H54 (cell line): ENCODE data around the gene HDAC11.

Experiments
- DNase-seq: peaks from one replicate; pipeline ENCODE4 v3.0.0; 2011; ENCODE audit warnings: low spot score, mixed read lengths; ENCODE audit not compliant: insufficient read length
- FAIRE-seq: peaks from 3 replicates; lab custom pipeline; 2011; peaks lifted over from hg19 to GRCh38; lab: Jason Lieb, UNC
- POLR2A ChIP-seq: IDR thresholded peaks from 2 replicates; pipeline ENCODE4 v1.6.1; 2011; ENCODE audit warnings: low read depth, mild to moderate bottlenecking, low read length

HDAC11 gene

DNA sequence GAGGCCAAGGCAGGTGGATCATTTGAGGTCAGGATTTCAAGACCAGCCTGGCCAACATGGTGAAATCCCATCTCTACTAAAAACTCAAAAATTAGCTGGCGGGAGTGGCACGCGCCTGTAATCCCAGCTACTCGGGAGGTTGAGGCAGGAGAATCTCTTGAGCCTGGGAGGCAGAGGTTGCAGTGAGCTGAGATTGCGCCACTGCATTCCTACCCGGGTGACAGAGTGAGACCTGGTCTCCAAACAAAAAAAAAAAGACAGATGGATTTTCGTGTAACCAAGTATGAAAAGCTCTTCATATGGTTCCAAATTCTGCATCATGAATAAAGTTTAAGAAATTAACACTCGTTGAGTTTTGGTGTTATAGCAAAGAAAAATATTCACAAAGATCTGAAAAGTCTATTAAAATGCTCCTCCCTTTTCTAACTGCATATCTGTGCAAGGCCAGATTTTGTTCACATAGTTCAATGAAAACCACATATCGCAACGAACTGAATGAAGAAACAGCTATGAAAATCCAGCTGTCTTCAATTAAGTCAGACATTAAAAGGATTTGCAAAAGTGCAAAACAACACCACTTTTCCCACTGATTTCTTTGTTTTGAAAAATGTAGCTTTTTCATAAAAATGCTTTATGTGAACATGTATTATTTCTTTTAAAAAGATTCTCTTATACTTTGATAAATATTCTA, 45.0 kb downstream of the HDAC11 start:
- FAIRE-seq (no peak), DNase-seq (no peak)
- TF ChIP-seq POLR2A: no peak

GRCh38 chr3:13525827-13526625, 45.9 kb downstream of the HDAC11 start:
- DNase-seq: no peak
- TF ChIP-seq POLR2A: no peak
- no peak for FAIRE-seq

DNA sequence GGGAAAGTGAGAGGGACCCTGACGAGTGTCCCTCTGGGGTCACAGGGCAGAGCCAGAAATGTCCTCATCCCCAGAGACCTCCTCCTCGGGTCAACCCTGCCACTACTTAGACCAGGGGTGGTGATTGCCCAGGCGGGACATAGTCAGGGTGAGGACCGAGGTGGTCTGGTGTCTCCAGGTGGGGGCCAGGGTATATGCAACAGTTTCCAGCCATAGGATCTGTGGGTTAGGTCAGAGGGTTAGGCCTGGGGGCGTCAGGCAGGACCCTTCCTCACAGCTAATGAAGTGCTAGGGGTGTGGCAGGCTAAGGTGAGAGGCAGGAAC, 46.5 kb downstream of the HDAC11 start:
- no peak for TF ChIP-seq POLR2A
- FAIRE-seq (no peak), DNase-seq (no peak)

DNA sequence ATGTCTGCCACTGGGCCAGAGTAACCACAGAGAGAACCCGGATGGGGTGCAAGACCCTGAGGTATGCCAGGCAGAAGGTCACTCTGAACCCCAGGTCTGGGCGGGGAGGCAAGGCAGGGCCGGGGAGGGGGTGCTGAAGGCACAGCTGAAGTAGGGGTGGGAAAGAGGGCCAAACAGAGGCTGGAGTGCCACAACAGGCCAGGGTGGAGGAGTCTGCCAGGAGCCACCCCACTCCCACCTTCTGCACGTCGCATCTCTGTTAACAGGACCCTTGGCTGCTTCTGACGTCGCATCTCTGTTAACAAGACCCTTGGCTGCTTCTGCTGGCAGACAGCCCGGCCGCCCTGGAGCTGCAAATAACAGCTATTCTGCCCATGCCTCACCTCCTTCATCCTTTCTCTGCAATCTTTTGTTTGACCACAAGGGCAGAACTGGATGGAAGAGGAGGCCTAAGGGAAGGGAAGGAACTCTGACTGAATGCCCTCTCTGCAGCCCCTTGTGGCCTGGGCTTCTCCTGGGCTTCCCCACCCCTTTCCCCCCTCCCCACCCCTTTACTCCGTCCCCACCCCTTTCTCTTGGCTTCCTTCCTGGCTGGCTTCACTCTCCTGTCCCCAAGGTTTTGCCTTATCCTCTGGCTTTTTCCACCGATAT, 48.2 kb downstream of the HDAC11 start:
- FAIRE-seq (no peak), DNase-seq (no peak)

DNA sequence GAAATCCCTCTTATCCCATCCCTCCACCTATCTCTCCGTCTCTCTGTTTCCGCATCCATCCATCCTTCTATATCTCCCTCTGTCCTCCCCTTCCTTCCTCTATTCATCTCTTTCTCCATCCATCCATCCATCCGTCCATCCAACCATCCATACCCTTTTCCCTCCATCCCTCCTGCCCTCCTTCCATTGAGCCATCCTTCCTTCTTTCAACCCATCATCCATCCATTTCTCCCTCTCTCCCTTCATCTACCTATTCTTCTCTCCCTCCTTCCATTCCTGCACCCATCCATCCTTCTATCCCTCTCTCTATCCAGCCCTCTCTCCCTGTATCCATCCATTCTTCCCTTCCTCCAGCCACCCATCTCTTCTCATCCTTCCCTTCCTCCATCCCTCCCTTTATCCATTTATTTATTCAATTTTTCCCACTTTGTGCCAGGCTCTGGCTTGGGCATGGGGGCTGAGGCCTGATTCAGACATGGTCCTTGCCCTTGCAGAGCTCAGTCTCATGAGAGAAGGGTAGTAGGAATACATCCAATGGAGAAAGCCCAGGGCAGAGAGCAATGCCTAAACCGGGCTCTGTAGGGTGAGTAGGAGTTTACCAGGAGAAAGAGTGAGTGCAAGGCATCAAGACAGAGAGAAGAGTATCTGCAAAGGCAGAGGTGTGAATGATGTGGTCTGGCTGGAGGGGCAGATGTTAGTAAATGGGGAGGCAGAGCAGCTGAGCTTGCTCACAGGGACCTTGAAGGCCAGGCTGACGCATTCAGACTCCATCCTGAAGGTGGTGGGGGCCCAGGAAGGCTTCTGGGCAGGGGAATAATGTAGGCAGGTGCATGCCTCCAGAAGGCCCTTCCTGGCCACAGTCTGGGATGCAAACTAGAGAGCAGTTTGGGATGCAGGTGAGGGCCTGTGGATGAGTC, 49.3 kb downstream of the HDAC11 start:
- DNase-seq (no peak), FAIRE-seq (no peak)
- TF ChIP-seq POLR2A: no peak

More for the DNA sequence above, 48.2 kb downstream of the HDAC11 start:
- TF ChIP-seq POLR2A: no peak

DNA sequence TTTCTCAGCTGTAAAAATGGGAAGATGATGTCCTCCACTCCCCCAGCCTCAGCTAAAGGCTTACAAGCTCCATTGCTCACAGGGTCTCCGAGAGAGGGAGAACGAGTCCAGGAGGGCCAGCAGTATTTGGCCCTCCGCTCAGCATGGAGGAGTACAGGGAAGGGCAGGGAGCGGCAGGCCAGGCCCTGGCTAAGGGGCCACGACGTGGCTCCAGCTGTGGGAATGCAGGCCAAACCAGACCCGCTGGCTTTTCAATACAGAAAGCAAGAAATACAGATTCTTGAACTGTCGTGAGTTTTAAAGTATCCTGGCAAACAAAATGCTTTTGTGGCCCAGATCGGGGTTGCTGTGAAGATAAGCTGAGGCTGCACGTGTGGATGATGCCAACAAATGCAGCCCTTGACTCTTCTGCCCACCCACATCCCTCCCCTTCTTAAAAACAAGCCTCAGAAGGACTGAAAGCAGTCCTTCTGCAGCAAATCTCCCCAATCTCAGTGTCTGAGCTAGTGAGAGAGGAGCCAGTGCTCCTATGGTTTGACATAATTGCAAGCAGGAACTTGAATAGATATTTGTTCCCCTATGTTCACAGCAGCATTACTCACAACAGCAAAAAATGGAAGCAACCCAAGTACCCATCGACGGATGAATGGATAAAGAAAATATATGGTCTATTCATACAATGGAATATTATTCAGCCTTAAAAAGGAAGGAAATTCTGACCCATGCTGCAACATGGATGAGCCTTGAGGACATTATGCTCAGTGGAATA, 50.3 kb downstream of the HDAC11 start:
- FAIRE-seq (no peak), DNase-seq (no peak)
- no peak for TF ChIP-seq POLR2A

GRCh38 chr3:13532085-13532484, 52.0 kb downstream of the HDAC11 start:
- no peak for DNase-seq
- FAIRE-seq: no peak
- TF ChIP-seq POLR2A: no peak

- FAIRE-seq (no peak), DNase-seq (no peak)
- no peak for TF ChIP-seq POLR2A
These were observed 52.5 kb downstream of the HDAC11 start for GRCh38 chr3:13532631-13533030.

DNA sequence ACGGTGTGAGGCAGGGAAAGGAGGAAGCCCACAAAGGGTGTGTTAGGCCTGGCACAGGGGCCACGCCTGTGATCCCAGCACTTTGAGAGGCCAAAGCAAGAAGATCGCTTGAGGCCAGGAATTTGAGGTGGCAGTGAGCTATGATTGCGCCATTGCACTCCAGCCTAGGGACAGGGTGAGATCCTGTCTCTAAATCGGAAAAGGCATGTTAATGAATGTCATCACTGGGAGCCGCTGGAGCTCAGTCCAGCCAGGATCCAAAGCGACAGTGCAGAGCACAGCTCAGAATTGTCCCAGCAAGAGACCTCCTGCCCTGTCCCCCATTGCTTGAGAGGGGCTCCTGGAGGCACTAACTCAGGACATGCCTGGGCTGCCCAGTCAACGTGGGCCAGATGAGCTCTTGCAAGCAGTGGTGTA, 53.8 kb downstream of the HDAC11 start:
- TF ChIP-seq POLR2A: no peak
- DNase-seq (no peak), FAIRE-seq (no peak)

- no peak for FAIRE-seq
- TF ChIP-seq POLR2A: no peak
- DNase-seq: no peak
These were observed 55.4 kb downstream of the HDAC11 start for GRCh38 chr3:13535526-13535875.

DNA sequence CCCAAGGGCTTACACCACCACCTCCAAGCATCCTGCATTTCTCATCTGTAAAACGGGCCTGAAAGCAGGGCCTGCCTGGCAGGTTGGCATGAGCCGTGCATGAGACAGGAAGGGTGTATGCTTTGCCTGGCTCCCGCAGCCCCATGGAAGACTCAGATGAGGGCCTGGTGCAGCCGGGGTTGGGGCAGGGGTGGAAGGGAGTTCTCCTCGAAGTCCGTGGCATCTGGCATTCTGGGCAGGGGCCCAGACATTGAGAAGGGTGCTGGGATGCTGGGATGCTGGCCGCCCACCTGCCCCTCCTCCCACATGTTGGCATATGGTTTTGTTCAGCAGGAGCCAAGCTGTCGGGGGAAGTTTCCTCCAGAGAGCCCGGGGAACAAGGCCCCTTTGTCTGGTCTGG, 55.8 kb downstream of the HDAC11 start:
- FAIRE-seq: no peak
- TF ChIP-seq POLR2A: no peak
- no peak for DNase-seq

DNA sequence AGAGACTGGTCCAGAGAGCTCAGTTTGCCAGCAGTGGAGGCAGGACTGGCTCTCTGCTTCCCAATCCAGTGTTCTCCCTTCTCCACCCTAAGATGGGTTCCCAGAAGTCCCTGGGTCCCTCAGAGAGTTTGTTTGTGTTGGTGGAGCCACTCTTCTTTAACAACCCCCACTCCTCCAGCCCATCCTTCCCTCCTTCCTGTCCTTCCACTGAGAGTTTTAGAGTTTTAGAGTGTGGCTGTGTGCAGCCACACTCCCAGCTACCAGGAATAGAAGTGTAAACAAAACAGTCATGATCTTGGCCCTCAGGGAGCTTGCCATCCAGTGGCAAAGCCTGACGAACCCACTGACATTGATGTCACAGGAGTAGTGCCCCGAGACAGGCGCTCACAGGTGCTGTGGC, 56.3 kb downstream of the HDAC11 start:
- FAIRE-seq: no peak
- TF ChIP-seq POLR2A: no peak
- DNase-seq: no peak

DNA sequence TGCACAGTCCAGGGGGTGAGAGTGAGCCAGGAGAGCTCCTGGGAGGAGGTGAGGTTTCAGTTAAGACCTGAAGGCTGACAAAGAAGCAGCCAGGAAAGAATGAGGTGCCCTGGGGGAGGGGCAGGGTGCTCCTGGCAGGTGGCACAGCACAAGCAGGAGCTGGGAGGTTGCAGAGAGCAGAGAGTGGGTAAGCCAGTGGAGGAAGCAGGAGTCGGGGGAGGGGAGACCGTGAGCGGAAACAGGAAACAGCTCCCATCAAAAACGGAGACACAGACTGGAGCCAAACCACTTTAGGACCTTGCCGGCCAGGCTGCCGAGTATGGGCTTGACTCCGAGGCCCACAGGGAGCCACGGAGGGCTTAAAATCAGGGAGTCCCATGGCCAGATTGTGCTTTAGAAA, 56.7 kb downstream of the HDAC11 start:
- DNase-seq (no peak), FAIRE-seq (no peak)
- no peak for TF ChIP-seq POLR2A
